Activated effector memory CD4-positive, alpha-beta T cell treated with Interleukin-2 at 50 U/mL for 16 hours (primary cell): ENCODE results near the gene ACIN1.
A peak's percentile ranks its signal among the peaks of the same experiment; 100 is the strongest.

Experiments used
- DNase-seq: peaks from one replicate; pipeline ENCODE4 v3.0.0-alpha.2; 2020

The ACIN1 gene

DNA sequence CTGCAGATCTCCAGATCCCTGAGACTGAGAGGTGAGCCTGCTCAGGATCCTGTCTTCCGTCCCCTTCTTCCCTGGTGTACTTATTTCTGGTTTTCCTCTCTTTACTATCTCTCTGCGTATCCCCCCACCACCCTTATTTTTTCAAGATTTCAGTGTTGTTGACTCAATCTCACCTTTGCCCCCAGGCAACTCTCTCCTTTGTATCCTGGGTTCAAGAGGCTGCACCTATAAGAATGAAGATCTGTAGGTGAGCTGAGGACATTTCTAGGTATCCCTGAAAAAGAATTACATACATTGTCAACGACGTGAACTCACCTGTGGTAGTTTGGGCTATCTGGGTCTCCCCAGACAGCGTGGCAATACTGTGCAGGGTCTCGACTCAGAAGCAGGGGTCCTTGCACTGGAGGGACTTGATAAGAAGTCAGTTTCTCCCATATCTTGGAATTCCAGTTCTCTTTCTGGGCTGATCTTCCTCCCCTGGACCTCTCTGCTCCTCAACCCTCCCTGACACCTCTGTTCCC, 9.2 kb upstream of the ACIN1 start:
- DNase-seq = no peak

DNA sequence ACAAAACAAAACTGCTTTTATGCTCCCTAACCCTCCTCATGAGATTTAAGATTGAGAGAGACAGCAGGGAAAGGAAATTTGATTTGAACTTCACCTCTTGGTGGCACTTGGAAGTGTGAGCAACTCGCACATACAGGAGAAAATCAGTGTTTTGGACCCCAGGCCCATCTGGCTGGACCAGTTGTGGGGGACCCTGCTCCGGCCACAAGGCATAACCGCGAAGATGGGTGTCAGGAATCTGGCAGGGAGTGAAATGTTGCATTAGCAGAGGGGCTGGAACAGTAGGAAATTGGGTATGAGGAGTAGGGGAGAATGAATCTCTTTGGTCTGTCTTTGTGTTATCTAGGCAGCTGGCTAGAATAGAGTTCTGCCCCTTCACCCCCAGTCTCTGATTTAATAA, 8.6 kb upstream of the ACIN1 start:
- no peak for DNase-seq

GRCh38 chr14:23102801-23103200, 7.9 kb upstream of the ACIN1 start:
- no peak for DNase-seq

DNA sequence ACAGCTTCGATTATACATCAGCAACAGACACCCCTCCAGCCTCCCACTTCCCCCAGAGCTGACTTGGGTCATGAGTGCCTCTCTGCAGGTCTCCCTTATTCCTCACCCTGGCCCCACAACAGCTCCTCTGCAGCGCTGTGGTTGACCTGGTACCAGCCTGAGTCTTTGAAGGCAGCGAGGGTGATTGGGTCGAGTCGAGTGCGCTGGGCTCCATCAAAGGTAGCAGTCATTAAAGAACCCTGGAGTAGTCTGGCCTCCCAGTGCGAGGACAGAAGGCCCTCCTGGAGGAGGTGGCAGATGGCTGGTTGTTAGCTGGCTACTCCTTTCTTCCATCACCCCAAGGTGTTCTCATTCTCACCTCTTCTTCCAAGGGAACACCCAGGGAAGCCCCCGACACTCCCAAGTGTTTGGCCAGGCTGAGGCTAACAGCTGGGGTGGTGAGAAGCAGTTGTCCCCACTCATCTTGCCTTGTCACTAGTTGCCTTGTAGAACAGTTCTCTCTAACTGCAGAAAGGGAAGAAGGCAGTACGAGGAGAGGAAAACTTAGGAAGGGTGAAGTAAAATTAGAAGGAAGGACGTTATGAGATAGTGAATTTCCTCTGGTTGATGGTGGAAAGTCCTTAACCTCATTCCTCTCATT, 7.2 kb upstream of the ACIN1 start:
- no peak for DNase-seq

DNA sequence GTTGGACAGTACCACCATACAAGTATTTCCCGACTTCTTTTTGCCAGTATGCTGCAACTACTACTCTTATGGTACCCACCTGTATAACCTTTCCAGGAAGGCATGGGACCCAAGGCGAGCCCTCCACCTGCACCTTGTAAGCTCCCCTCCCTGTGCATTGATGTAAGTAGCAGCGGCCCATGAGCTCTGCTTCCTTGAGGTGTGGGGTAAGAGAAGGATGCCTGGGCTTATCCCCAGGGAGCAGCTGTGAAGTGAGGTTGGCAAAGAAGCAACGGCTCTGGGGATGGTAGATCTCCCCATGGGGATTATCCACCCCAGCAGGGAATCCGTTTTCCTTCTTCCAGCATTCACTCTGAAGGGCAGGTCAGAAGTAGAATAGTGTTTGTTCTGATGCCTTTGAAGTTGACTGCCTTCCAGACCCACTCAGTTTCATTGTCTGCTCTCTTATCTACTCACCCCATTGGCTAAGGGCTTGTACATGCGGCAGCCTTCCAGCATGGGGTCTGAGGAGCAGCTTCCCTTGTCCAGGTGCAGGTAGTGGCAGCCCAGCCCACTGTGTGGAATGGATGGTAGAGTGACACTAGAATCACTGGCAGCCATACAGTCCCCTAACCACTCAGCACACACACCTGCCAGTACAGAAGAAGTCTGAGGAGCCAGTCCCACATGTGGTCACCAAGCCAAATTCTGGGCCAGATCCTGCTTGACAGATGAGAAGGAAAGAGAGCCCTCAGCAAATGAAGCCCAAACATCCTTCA, 6.5 kb upstream of the ACIN1 start:
- DNase-seq = no peak

DNA sequence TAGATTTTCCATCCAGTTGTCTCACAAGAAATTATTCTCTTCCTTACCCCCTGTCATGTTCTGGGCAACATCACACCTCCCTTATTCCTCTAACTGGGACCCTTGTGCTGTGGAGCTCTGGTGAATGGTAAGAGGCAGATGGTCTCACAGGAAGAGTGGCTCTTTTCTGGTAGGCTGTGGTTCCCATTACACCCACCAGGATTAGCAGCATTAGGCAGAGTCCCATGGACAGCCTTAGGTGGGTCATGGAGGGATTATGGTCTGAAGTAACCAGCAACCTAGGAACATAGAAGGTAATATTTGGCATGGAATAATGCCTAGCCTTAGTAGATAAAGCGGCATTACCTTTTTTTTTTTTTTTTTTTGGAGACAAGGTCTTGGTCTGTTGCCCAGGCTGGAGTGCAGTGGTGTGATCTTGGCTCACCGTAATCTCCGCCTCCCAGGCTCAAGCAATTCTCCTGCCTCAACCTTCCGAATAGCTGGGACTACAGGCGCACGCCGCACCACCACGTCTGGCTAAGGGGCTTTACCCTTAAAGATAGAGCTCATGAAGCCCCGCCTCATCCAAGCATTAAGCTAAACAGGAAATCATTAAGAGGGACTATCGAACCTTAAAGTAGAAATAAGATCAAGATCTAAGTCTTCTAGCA, 4.4 kb upstream of the ACIN1 start:
- no peak for DNase-seq

GRCh38 chr14:23097786-23098185, 2.9 kb upstream of the ACIN1 start:
- DNase-seq = no peak

DNA sequence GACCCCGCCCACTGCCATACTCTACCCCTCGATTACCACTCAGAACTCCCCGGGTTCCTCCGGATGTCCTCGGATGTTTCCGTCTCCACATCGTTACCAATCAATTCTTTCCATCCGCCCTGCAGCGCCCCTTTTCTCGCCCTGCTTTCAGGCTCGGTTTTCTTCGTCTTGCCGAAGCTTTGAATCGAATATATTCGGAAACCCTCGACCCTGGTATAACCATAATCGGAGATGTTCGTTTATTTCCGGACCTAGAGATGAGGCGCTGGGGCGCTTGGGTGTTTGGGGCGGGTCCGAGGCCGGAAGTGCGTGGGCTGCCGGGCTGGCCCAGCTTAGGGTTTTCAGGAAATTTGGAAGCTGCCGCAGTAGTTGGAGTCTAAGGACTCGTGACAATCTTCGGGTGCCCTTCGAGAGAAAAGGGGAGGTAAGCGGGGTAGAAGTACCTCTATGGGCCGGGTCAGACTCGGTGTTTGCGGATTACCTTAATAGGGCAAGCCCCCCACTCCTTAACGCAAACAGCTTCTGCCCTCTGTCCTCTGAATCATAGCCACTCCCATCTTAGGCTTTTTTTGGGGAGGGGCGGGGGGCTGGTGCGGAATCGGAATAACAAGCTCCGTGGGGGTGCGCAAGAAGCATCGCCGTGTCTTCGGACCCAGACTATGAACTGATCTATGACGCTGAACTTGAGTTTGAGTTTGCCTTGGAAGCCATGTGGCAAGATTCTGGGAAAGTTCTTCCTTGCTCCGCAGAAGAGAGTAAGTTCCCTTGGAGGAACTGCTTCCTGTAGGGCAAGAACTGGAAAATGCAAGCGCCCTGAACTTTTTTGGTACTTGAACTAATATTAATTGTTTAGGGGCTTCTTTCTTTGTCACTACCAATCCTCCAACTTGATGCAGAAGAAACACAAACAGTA, 516 bp upstream of the ACIN1 start, which contains the start of gene C14orf119:
Gene C14orf119 (plus strand): TSS at position 310 of the 913 bp plus-strand sequence. CDS start 2,154 bp downstream, outside the sequence.
- peak; percentile 99 for DNase-seq

DNA sequence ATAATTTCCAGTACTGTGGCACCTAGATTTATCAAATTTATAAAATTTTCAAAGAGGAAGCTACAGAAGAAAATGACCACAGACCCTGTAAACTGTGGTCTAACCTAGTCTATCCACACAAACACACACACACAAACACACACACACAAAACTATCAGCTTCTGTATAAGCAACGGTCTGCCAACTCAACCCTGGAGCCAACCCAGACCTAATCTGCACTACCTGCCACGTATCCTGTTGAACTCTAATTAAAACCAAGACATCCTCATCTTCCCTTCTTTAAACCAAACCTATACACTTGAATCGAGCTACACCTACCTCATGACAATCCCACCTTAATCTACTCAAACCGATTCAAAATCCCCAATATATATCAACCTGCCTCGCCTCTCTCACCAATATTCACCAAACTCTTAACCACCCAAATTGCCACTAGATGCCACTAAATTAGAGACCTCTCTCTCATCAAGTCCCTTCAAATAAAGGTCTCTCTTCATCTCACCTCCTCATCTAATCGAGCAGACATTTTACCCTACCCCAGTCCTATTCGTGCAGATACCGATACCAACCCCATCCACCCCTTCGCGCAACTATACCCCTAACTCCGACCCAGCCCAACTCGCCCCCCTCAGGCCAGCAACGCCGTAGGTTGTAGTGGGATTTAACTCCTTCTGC, 808 bp downstream of the ACIN1 start:
- DNase-seq = no peak

GRCh38 chr14:23093526-23093925, 1.4 kb downstream of the ACIN1 start:
- DNase-seq = no peak

GRCh38 chr14:23093104-23093503, 1.8 kb downstream of the ACIN1 start:
- no peak for DNase-seq

DNA sequence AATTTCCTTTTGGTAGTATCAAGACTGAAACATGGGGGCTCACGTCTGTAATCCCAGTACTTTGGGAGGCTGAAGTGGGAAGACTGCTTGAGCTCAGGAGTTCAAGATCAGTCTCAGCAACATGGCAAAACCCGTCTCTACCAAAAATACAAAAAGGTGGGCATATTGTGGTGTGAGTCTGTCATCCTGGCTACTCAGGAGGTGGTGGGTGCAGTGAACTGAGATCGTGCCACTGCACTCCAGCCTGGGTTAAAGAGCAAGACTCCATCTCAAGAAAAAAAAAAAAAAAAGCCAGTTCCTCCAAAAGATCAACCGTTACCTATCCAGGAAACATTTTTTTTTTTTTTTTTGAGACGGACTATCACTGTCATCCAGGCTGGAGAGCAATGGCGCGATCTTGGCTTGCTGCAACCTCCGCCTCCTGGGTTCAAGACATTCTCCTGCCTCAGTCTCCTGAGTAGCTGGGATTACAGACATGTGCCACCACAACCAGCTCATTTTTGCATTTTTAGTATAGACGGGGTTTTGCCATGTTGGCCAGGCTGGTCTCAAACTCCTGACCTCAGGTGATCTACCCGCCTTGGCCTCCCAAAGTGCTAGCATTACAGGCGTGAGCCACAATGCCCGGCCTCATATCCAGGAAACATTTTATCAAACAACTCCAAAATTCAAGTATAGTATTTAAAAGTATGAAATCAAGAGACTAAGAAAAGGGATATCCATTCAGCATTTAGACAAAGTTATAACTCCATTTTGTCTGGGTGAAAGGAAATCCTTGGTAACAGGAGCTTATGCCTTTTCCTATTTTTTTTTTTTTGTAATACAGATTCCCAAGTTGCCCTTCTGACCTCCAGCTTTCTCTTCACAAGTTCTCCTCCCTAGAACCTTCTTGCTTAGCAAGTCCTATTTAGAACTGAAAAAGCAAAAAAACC, 3.4 kb downstream of the ACIN1 start:
- no peak for DNase-seq

DNA sequence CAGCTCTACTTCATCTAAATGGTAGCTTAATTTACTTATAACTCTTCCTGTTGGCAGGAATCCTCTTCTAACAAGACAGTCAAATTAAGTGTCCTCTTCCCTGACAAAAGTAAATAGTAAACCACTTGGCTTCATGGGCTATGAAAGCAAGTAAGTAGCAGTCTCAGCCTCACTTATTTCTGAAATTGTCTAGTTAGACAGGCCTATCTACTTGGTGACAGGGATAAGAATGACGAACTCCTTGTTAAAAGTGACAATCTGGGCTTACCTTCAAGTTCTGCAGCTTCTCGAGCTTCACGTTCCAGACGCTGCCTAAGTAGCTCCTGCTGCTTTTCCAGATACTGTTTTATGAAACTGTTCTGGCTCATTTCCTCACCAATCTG, 4.7 kb downstream of the ACIN1 start:
- no peak for DNase-seq

GRCh38 chr14:23089498-23090253, 5.3 kb downstream of the ACIN1 start:
- no peak for DNase-seq

GRCh38 chr14:23086565-23086964, 8.4 kb downstream of the ACIN1 start:
- no peak for DNase-seq

- no peak for DNase-seq
These were observed 9.5 kb downstream of the ACIN1 start for GRCh38 chr14:23085458-23085857.

DNA sequence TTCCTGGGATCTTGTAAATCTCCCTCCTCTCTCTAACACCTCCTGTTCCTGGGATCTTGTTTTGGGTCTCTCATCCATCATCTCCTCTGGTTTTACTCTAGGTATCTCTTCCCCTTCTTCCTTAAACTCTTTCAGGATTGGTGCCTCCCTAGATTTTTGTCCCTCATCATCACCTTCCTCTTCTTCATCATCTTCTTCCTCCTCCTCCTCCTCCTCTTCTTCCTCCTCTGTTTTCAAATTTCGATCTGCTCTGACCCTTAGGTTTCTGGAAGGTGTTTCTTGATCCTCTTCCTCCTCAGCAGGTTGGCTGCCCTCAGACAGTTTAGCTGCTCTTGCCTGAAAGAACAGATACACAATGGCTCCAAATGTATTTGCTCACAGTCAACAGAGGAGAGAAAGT, 14.5 kb downstream of the ACIN1 start:
- DNase-seq = no peak

GRCh38 chr14:23079716-23080115, 15.2 kb downstream of the ACIN1 start:
- no peak for DNase-seq

- no peak for DNase-seq
These were observed 16.2 kb downstream of the ACIN1 start for GRCh38 chr14:23078692-23079116.

DNA sequence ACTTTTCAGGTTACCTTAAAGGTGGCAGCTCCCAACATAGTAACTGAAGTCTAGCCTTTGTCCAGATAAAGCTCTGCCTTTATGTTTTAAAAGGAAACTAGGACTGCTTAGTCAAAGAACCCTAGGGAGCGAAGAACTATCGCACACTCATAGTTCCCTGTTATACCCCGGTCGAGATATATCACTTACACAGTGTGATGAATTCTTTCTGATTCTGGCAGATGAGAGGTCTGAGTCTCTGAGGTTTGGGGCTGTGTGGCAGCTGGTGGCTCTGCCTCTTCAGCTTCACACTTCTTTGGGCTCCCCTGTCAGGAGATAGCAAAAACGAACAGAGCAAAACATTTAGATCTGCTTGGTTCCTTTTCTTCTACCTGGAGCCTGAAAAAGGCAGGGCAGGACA, 17.0 kb downstream of the ACIN1 start:
- DNase-seq = no peak
